ENCODE data around the gene FLAD1. TPM values are rescaled to one million over a fixed set of nuclear protein-coding genes. Genes with fewer than 3 reads are reported as not detected.
"Not testable (repeated sequence)": the region's sequence is repeated elsewhere in the genome, so short reads cannot be mapped to it uniquely, and the experiment has no call there.

The FLAD1 gene
- total RNA-seq, 4 donors from 2014 or later: 12.8 to 23.5 (median 20.7) TPM

DNA sequence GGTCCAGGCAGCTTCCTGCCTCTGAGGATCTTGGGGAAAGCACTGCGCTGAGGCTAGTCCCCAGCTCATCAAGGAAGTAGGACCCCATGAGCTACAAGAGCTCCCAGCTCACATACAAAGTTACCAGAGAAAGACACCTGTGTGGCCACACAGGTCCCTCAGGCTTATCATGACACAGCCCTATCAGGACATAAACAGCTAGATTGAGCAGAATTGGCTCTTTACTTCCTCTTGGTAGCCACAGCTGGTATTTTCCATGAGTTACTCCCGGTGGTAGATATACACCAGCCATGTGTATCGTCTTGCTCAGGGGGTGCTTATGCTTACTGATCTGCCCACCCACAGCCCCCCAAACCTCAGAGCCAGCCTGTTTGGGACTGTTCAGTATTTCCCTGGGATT, 11.4 kb downstream of the FLAD1 start:
- WGBS, 2 donors (ENCODE audit: low coverage in 1 of 2): 60 to 73% methylated on average over 2 to 3 of the region's 3 CpGs
- peaks cover 0 to 36% of the 10 kb centered on the region in 2 donors for H3K36me3 ChIP-seq
- H3K27me3 ChIP-seq: no peaks in the 10 kb centered on the region
- peaks cover 2 to 29% (median 8%) of the 10 kb centered on the region in 3 donors for H3K4me1 ChIP-seq
- H3K4me3 ChIP-seq: no peak overlapping the region
- no peak overlapping the region for H3K27ac ChIP-seq
- TF ChIP-seq, protein P1, sequence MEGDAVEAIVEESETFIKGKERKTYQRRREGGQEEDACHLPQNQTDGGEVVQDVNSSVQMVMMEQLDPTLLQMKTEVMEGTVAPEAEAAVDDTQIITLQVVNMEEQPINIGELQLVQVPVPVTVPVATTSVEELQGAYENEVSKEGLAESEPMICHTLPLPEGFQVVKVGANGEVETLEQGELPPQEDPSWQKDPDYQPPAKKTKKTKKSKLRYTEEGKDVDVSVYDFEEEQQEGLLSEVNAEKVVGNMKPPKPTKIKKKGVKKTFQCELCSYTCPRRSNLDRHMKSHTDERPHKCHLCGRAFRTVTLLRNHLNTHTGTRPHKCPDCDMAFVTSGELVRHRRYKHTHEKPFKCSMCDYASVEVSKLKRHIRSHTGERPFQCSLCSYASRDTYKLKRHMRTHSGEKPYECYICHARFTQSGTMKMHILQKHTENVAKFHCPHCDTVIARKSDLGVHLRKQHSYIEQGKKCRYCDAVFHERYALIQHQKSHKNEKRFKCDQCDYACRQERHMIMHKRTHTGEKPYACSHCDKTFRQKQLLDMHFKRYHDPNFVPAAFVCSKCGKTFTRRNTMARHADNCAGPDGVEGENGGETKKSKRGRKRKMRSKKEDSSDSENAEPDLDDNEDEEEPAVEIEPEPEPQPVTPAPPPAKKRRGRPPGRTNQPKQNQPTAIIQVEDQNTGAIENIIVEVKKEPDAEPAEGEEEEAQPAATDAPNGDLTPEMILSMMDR (IDR thresholded peaks at IDR 0.05): no peak
- TF ChIP-seq EP300 (IDR thresholded peaks at IDR 0.05) (no peak), POLR2AphosphoS5 (IDR thresholded peaks at IDR 0.05) (no peak), POLR2A (IDR thresholded peaks at IDR 0.05) (no peak)
- no peak for ATAC-seq
- no peaks in the 10 kb centered on the region for H3K9me3 ChIP-seq

DNA sequence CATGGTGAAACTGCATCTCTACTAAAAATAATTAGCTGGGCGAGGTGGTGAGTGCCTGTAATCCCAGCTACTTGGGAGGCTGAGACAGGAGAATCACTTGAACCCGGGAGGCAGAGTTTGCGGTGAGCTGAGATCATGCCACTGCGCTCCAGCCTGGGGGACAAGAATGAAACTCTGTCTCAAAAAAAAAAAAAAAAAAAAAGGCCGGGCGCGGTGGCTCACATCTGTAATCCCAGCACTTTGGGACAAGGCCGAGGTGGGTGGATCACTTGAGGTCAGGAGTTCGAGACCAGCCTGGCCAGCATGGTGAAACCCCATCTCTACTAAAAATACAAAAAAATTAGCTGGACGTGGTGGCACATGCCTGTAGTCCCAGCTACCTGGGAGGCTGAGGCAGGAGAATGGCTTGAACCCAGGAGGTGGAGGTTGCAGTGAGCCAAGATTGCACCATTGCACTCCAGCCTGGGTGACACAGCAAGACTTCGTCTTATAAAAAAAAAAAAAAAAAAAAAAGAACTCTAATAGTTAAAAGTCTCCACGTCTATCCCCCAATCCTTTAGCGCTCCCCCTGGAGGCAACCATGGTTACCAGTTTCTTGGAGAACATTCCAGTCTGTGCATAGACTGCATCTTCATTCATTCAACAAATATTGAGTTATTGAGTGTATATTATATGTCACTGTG, 12.3 kb downstream of the FLAD1 start:
- peaks cover 0 to 27% of the 10 kb centered on the region in 2 donors for H3K36me3 ChIP-seq
- 17 to 52% methylated on average over 4 to 10 of the region's 13 CpGs for WGBS, 2 donors (ENCODE audit: low coverage in 1 of 2)
- not testable (repeated sequence) for H3K9me3 ChIP-seq, H3K4me3 ChIP-seq, H3K27ac ChIP-seq, H3K27me3 ChIP-seq
- TF ChIP-seq, protein P1 (IDR thresholded peaks at IDR 0.05): peak in 3 of 4 experiments; percentile 9 to 45 (median 36)
- H3K4me1 ChIP-seq: peaks cover 3 to 37% (median 13%) of the 10 kb centered on the region in 3 donors
- peak; percentile 19 for ATAC-seq

DNA sequence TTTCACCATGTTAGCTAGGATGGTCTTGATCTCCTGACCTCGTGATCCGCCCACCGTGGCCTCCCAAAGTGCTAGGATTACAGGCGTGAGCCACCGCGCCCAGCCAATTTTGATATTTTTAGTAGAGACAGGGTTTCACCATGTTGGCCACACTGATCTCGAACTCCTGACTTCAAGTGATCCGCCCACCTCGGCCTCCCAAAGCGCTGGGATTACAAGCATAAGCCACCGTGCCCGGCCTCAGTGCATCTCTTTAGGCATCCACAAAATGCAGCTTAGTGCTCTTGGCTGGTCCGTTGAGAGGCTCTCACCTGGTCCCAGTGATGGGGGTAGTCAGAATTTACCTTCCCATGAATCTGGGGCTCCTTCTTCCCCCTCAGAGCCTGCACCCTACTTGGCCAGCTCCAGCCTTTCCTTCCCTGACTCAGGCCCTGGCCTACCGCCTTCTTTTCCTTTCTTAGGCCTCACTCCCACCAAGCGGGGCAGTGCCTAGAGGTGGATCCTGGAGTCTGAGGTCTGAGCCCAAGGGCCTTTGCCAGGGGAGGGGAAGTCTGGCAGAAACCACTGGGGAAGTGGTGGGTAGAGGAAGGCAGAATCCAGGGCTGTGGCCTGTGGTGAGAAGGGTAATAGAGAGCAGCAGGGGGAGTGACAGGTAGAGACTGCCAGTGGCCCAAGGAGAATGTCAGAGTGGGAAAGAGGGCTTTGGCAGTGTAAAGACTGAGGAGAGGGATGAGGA, 14.0 kb downstream of the FLAD1 start:
- Histone ChIP-seq H3K27me3 (no peaks in the 10 kb centered on the region), H3K4me1 (peaks cover 3 to 37% (median 13%) of the 10 kb centered on the region in 3 donors), H3K4me3 (no peak overlapping the region), H3K9me3 (no peaks in the 10 kb centered on the region), H3K36me3 (peaks cover 0 to 12% of the 10 kb centered on the region in 2 donors), H3K27ac (no peak overlapping the region)
- TF ChIP-seq POLR2AphosphoS5 (IDR thresholded peaks at IDR 0.05): no peak
- no peak for TF ChIP-seq EP300 (IDR thresholded peaks at IDR 0.05)
- no peak for TF ChIP-seq POLR2A (IDR thresholded peaks at IDR 0.05)
- TF ChIP-seq, protein P1 (IDR thresholded peaks at IDR 0.05): no peak
- ATAC-seq: no peak
- WGBS, 2 donors (ENCODE audit: low coverage in 1 of 2): 93 to 96% methylated on average over 4 to 9 of the region's 15 CpGs

DNA sequence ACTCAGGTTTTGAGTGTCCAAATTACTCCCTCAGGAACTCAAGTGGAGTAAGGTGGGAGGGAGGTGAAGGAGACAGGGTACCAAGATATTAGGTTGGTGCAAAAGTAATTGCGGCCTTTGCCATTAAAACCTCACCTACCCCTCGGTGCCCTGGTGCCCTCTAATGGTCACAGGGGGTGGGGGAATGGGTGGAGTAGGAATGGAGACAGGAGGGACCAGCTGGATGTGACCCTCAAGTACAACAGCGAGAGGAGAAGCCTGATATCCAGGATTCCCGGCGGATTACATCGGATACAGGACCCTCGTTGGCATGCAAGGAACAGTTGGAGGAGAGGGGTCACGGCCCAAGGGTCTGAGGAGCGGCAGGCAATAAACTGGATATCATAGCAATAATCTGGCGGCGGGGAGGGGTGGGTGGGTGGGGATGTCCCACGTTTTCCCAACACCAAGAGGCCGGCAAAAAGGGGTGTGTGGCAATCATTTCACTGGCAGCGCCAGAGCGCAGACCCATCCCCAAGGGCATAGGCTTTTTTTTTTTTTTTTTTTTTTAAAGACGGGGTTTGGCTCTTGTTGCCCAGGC, 15.1 kb downstream of the FLAD1 start:
- no peak for TF ChIP-seq POLR2AphosphoS5 (IDR thresholded peaks at IDR 0.05)
- TF ChIP-seq EP300 (IDR thresholded peaks at IDR 0.05): no peak
- TF ChIP-seq, protein P1 (IDR thresholded peaks at IDR 0.05): no peak
- TF ChIP-seq POLR2A (IDR thresholded peaks at IDR 0.05): no peak
- H3K27ac ChIP-seq: peak overlapping the region in 2 of 4 donors; percentile 88 to 97
- 72 to 78% methylated on average over 4 to 13 of the region's 16 CpGs for WGBS, 2 donors (ENCODE audit: low coverage in 1 of 2)
- no peaks in the 10 kb centered on the region for H3K9me3 ChIP-seq
- H3K4me1 ChIP-seq: peaks cover 3 to 37% (median 13%) of the 10 kb centered on the region in 3 donors
- no peaks in the 10 kb centered on the region for H3K27me3 ChIP-seq
- H3K36me3 ChIP-seq: peaks cover 0 to under 1% of the 10 kb centered on the region in 2 donors
- no peak overlapping the region for H3K4me3 ChIP-seq
- no peak for ATAC-seq

Data from gastroesophageal sphincter (tissue), 4 donors.